ENCODE measurements around the gene CAB39.

CAB39 gene

DNA sequence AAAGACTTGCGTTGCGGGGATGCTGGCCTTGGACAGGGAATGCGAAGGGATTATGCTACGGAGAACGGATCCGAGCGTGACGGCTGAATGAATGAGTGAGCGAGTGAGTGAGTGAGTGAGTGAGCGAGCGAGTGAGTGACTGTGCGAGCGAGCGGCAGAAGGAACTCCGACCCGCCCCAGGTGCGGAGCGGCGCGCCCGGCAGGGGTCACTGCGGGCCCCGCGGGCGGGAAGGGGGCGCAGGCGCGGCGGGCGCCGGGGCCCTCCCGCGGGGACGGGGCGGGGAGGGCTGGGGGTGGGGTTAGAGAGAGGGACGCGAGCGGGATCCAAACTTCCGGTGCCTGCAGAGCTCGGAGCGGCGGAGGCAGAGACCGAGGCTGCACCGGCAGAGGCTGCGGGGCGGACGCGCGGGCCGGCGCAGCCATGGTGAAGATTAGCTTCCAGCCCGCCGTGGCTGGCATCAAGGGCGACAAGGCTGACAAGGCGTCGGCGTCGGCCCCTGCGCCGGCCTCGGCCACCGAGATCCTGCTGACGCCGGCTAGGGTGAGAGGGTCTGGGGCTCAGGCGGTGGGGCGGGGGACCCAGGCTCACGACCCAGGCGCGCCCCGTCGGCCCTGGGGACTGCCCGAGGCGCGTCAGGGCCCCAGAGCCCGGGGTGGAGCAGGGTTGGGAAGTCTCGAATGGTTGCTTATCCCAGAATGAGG is 152.1 kb downstream of the CAB39 start, which contains the start of gene ITM2C:
Gene ITM2C, plus strand, starts transcription at position 338 of the 702 bp plus-strand sequence. Its CDS starts 84 bp downstream, at position 422.
- peak; percentile 90 for DNase-seq

DNA sequence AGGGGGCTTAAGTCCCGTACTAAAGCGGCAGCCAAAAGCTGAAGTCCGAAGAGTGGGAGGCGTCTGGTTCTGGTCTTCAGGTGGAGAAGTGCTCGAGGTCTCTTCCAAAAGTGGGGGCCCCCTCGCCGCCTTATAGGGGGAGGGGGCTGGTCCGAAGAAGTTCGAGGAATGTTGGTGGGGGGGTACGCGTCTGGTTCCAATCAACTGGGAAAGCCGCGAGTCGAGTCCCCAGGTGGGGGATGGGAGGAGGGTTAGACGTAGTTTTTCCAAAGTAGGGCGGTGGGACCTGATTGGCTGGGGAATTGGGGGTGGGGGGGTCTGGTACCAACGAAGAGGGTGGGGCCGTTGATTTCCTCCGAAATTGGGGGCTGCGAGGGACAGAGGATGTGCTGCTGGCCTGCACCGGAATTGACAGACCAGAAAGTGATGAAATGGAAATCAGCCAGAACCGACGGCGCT is 152.7 kb downstream of the CAB39 start:
- DNase-seq, result peak; percentile 61

DNA sequence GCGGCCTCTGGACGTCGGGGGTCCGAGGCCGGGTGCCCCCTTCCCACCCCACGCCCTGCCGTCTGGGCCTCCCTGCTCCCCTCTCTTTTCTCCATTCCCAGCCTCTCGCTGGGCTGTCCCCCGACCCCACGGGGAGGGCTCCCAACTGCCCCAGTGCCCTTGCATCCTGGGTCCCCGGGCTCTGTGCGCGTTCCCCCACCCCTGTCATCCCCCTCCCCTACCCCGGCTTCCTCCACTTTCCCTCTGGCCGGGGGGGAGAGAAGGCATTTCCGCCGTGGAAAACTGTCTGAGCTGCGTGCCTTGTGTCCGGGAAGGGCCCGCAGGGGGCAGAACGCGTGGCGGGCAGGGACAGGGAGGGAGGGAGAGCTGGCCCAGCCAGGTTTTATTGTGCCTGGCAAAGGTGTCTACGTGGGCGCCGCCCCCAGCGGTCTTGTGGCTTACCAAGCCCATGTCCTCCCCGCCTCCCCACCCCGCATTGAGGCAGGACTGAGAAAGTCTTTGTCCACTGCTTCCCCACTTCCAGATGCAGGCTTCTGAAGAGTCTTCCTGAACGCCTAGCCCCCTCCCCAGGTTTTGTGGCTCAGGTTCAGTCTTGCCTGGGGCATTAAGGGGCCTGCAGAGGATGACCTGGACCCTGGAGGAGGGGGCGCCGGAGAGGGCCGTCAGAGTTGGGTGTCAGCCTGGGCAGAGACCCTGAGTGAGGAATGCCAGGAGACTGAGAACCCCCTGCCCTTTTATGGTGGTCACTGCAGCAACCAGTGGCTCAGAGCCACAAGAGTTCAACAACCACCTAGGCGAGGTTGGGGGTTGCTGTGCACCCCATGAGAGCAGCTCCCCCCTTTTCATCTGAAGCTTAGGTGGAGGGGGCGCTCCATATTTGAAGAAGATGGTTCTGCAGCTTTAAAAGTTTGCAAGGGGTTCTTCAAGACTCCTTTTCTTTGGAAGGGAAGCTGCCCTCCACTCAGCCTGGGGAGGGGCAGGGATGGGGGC is 153.4 kb downstream of the CAB39 start:
- DNase-seq, result peak; percentile 66

GRCh38 chr2:230866756-230867523 is 154.3 kb downstream of the CAB39 start:
- DNase-seq, result peak; percentile 67

DNA sequence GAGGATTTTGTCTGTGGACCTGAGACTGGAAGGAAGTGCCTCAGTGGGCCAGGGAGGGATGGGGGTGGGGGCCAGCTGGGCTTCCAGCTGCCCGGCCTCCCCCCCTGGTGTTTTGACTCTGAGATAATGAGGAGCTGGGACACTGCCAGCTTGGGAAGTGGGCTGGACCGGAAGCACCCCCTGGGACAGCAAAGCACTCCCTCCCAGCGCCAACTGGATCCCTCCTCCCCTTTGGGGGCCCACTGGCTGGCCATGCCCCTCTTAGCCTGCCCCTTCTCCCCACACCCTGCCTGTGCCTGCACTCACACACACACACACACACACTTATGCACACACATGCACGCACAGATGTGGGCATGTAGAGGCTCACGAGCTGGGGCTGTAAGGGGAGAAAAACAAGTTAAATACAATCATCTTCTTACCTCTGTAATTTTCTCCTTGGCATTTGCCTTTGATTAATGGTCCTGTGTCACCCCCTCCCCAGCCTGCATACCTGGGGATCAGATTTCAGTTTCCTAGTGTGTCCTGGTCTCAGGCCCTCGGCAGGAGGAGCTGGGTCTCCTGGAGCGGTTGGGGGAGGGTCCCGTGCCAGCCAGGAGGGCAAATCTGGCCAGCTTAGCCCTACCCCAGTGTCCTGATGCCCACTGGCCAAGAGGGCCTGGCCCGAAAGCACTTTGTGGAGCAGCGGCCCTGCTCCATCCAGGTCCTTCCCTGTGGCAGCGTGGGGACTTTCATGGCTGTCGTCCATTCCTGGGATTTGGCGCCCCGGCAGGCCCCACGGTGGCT is 155.7 kb downstream of the CAB39 start:
- DNase-seq, result peak; percentile 50

DNA sequence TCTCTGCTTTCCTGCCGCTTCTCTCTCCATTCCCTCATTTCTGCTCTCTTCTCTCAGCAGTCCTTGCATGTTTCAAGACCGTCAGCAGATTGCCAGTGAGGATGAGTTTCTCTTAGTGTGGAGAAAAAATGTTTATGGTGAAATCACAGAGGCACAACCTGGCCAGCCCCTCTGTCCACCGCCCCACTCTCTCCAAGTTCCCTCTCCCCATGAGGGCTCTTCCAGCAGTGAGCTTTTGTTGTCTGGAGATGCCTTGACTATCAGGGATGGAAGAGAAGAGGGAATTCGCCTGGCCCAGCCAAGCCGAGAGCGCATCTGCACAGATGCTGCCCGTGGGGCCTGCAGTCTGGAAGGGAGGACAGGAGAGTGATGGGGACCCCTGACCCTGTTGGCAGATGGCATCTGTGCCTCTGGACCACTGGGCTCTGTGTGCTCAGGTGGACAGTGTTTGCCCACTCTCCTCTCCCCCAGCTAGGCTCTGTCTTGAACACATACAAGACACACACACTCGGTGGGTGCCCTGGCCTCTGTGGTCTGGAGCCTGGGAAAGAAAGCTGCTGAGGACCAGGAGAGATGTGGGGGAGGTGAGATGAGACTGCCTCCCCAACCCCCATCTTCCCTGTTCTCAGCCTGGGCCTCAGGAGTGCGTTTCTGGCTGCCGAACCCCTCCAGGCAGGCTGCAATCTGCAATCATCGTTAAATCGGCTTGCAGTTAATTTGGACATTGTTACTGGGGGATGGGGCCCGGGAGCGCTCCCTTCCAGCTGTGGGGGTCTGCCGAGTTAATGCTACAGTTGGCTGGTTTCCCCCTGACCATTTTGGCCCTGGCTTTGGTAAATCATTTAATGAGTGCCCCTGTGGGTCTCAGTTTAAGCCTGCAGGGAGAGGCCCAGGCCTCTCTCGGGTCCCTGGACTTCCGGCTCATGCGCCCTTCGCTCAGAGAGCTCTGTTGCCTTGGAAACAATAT is 156.6 kb downstream of the CAB39 start:
- DNase-seq, result peak; percentile 75

DNA sequence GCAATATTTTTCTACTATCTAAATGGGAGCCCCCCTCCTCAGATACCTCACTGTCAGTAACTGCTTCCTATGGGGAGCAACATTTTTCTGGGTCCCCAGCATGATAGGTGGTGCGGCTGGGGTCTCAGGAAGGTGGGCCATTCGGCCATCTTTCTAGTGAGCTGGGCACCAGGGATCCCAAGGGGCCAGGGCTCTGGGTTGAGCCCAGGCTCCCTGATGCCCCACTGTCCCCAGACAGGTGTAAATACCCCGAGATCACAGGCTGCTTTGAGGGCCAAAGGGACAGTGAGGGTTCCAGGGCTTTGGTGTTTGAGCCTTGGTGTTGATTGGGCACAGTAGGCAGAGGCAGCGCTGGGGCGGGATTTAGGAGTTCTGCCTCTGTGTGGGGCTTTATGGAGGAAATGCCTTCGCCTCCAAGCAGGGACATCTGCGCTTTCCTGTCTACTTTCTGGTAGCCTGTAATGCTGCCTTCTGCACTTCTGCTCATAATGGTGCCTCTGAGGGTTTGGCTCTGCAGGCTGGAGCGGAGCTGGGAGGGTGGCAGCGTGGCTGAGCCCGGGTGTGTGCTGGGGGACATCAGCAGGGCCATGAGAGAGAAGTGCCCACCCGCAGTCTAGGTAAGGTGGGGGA is 157.4 kb downstream of the CAB39 start:
- no peak for DNase-seq

Data from right hindlimb (tissue), 1 donor.